Measurements from ENCODE around the gene DCTD. TPM values are rescaled to one million over a fixed set of nuclear protein-coding genes. Genes with fewer than 3 reads are reported as not detected.

DCTD gene
- total and polyA plus RNA-seq, 2 donors (not counting 1 experiment from before 2014, with no cell fraction given): 88.8 to 182 TPM

DNA sequence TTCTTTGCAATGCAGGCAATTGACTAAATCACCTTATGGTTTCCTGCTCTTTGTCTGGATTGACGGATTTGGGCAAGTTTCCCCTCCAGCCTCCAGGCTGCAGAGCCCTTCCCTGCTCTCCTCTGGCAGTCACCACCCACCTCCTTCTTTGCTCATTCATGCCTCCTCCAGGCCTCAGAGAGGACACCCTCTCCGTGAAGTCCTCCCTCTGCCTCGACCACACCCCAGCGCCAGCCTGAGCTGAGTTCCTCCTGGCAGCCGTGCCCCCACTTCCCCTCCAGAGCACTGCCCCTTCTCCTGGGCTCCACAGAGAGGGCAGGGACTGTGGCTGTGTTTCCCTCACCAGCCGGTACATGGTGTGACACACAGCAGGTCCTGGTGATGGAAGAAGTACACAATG lies 53.7 kb downstream of the DCTD start:
- Histone ChIP-seq H3K79me2 (ENCODE audit: control insufficient read depth, insufficient read depth, low read length) (no peaks in the 10 kb centered on the region), H3K36me3 (ENCODE audit: control insufficient read depth, insufficient read depth, low read length) (no peaks in the 10 kb centered on the region), H4K20me1 (ENCODE audit: control insufficient read depth, extremely low read depth, insufficient read depth, low read length) (no peaks in the 10 kb centered on the region), H3K9me3 (ENCODE audit: control insufficient read depth, insufficient read depth, low read depth, low read length) (no peaks in the 10 kb centered on the region), H3K27ac (ENCODE audit: insufficient read depth, low read length) (no peak overlapping the region), H3K9ac (ENCODE audit: insufficient read depth, low read length) (no peak overlapping the region), H3K4me1 (ENCODE audit: control insufficient read depth, extremely low read depth, insufficient read depth, low read length) (no peaks in the 10 kb centered on the region), H3K27me3 (ENCODE audit: control insufficient read depth, insufficient read depth, low read length) (no peaks in the 10 kb centered on the region), H2AFZ (ENCODE audit: low read length) (no peak overlapping the region), H3K4me3 (replicated peaks in 1 of 4; ENCODE audit: control extremely low read depth in 1 of 4, insufficient read depth in 1 of 4, low read depth in 3 of 4, low read length in 4 of 4) (no peak overlapping the region), H3K4me2 (ENCODE audit: extremely low read depth, insufficient read depth, low read length) (no peak overlapping the region)
- TF ChIP-seq EZH2 (IDR thresholded peaks at IDR 0.05; ENCODE audit: low read length, missing control alignments): no peak
- TF ChIP-seq, protein P1, sequence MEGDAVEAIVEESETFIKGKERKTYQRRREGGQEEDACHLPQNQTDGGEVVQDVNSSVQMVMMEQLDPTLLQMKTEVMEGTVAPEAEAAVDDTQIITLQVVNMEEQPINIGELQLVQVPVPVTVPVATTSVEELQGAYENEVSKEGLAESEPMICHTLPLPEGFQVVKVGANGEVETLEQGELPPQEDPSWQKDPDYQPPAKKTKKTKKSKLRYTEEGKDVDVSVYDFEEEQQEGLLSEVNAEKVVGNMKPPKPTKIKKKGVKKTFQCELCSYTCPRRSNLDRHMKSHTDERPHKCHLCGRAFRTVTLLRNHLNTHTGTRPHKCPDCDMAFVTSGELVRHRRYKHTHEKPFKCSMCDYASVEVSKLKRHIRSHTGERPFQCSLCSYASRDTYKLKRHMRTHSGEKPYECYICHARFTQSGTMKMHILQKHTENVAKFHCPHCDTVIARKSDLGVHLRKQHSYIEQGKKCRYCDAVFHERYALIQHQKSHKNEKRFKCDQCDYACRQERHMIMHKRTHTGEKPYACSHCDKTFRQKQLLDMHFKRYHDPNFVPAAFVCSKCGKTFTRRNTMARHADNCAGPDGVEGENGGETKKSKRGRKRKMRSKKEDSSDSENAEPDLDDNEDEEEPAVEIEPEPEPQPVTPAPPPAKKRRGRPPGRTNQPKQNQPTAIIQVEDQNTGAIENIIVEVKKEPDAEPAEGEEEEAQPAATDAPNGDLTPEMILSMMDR (conservative IDR thresholded peaks at IDR 0.05 in 1 of 2, IDR thresholded peaks at IDR 0.05 in 1 of 2; ENCODE audit: low read depth in 1 of 2, low read length in 2 of 2): no peak
- no peak for DNase-seq (ENCODE audit: low read depth in 2 of 2)

DNA sequence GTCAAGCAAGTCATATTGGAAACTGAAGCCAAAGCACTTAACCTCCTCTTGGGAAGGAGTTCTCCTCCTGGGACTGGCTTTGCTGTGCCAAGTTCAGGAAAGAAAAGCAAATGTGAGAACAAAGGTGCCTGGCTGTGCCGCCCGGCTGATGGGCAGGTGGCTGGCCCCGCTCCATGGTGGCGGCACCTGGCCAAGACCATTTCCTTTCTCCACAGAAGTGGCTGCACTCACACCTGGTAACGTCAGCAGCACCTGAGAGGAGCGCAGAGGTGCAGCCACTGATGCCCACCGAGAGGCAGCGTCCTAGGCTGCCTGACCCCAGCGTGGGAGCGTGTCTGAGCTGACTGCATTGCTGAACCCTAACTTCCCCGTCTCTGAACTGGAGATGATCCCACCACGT lies 54.3 kb downstream of the DCTD start:
- no peak overlapping the region for H3K4me2 ChIP-seq (ENCODE audit: extremely low read depth, insufficient read depth, low read length)
- DNase-seq (ENCODE audit: low read depth in 2 of 2): no peak
- H4K20me1 ChIP-seq (ENCODE audit: control insufficient read depth, extremely low read depth, insufficient read depth, low read length): no peaks in the 10 kb centered on the region
- no peaks in the 10 kb centered on the region for H3K27me3 ChIP-seq (ENCODE audit: control insufficient read depth, insufficient read depth, low read length)
- no peak overlapping the region for H3K4me3 ChIP-seq (replicated peaks in 1 of 4; ENCODE audit: control extremely low read depth in 1 of 4, insufficient read depth in 1 of 4, low read depth in 3 of 4, low read length in 4 of 4)
- H3K9me3 ChIP-seq (ENCODE audit: control insufficient read depth, insufficient read depth, low read depth, low read length): no peaks in the 10 kb centered on the region
- H3K27ac ChIP-seq (ENCODE audit: insufficient read depth, low read length): no peak overlapping the region
- H2AFZ ChIP-seq (ENCODE audit: low read length): no peak overlapping the region
- no peaks in the 10 kb centered on the region for H3K36me3 ChIP-seq (ENCODE audit: control insufficient read depth, insufficient read depth, low read length)
- no peaks in the 10 kb centered on the region for H3K79me2 ChIP-seq (ENCODE audit: control insufficient read depth, insufficient read depth, low read length)
- H3K4me1 ChIP-seq (ENCODE audit: control insufficient read depth, extremely low read depth, insufficient read depth, low read length): no peaks in the 10 kb centered on the region
- no peak overlapping the region for H3K9ac ChIP-seq (ENCODE audit: insufficient read depth, low read length)
- TF ChIP-seq, protein P1 (conservative IDR thresholded peaks at IDR 0.05 in 1 of 2, IDR thresholded peaks at IDR 0.05 in 1 of 2; ENCODE audit: low read depth in 1 of 2, low read length in 2 of 2): no peak
- TF ChIP-seq EZH2 (IDR thresholded peaks at IDR 0.05; ENCODE audit: low read length, missing control alignments): no peak

GRCh38 chr4:182862141-182862875 lies 54.9 kb downstream of the DCTD start:
- H4K20me1 ChIP-seq (ENCODE audit: control insufficient read depth, extremely low read depth, insufficient read depth, low read length): no peaks in the 10 kb centered on the region
- H3K27ac ChIP-seq (ENCODE audit: insufficient read depth, low read length): no peak overlapping the region
- no peaks in the 10 kb centered on the region for H3K36me3 ChIP-seq (ENCODE audit: control insufficient read depth, insufficient read depth, low read length)
- no peak overlapping the region for H3K9ac ChIP-seq (ENCODE audit: insufficient read depth, low read length)
- H3K4me2 ChIP-seq (ENCODE audit: extremely low read depth, insufficient read depth, low read length): no peak overlapping the region
- DNase-seq (ENCODE audit: low read depth in 2 of 2): no peak
- H3K9me3 ChIP-seq (ENCODE audit: control insufficient read depth, insufficient read depth, low read depth, low read length): no peaks in the 10 kb centered on the region
- H3K79me2 ChIP-seq (ENCODE audit: control insufficient read depth, insufficient read depth, low read length): no peaks in the 10 kb centered on the region
- H3K4me3 ChIP-seq (replicated peaks in 1 of 4; ENCODE audit: control extremely low read depth in 1 of 4, insufficient read depth in 1 of 4, low read depth in 3 of 4, low read length in 4 of 4): no peak overlapping the region
- H2AFZ ChIP-seq (ENCODE audit: low read length): no peak overlapping the region
- H3K4me1 ChIP-seq (ENCODE audit: control insufficient read depth, extremely low read depth, insufficient read depth, low read length): no peaks in the 10 kb centered on the region
- TF ChIP-seq EZH2 (IDR thresholded peaks at IDR 0.05; ENCODE audit: low read length, missing control alignments): no peak
- H3K27me3 ChIP-seq (ENCODE audit: control insufficient read depth, insufficient read depth, low read length): no peaks in the 10 kb centered on the region

All from fibroblast of lung (primary cell).